Hepatocyte (in vitro differentiated cells): ENCODE data around the gene BBS9. TPM values are rescaled to one million over a fixed set of nuclear protein-coding genes. Genes with fewer than 3 reads are reported as not detected.

Experiments
- DNase-seq: peaks from one replicate; pipeline ENCODE4 v3.0.0-alpha.2; 2016; ENCODE audit warnings: low spot score
- H2AFZ ChIP-seq: fragments of 200-600 bp; sonication (generic); 2 replicates; pipeline ENCODE4 v1.6.0; 2016; ENCODE audit warnings: antibody characterized with exemption, mild to moderate bottlenecking
- H3K27ac ChIP-seq: fragments of 200-600 bp; sonication (generic); 2 replicates; pipeline ENCODE4 v1.5.1; 2016; ENCODE audit warnings: mild to moderate bottlenecking
- H3K27me3 ChIP-seq: fragments of 200-600 bp; sonication (generic); 2 replicates; pipeline ENCODE4 v1.6.1; 2016
- H3K36me3 ChIP-seq: fragments of 200-600 bp; sonication (generic); replicated peaks from 2 replicates; pipeline ENCODE4 v1.5.1; 2016; ENCODE audit warnings: low read depth; ENCODE audit not compliant: insufficient read depth
- H3K4me1 ChIP-seq: fragments of 200-600 bp; sonication (generic); 2 replicates; pipeline ENCODE4 v1.5.1; 2016; ENCODE audit warnings: mild to moderate bottlenecking, moderate library complexity; ENCODE audit not compliant: insufficient read depth
- H3K4me2 ChIP-seq: fragments of 200-600 bp; sonication (generic); 2 replicates; pipeline ENCODE4 v1.6.0; 2016
- H3K4me3 ChIP-seq: fragments of 200-600 bp; sonication (generic); 2 replicates; pipeline ENCODE4 v1.5.1; 2016; ENCODE audit warnings: mild to moderate bottlenecking
- H3K79me2 ChIP-seq: fragments of 200-600 bp; sonication (generic); 2 replicates; pipeline ENCODE4 v1.6.0; 2017; ENCODE audit warnings: mild to moderate bottlenecking
- H3K9me2 ChIP-seq: fragments of 200-600 bp; sonication (generic); replicated peaks from 2 replicates; pipeline ENCODE4 v1.6.0; 2017; ENCODE audit warnings: mild to moderate bottlenecking; ENCODE audit not compliant: insufficient read depth
- H3K9me3 ChIP-seq: fragments of 200-600 bp; sonication (generic); 2 replicates; pipeline ENCODE4 v1.5.1; 2016; ENCODE audit warnings: low read depth, mild to moderate bottlenecking
- H4K20me1 ChIP-seq: fragments of 200-600 bp; sonication (generic); 2 replicates; pipeline ENCODE4 v1.6.0; 2016; ENCODE audit warnings: mild to moderate bottlenecking; ENCODE audit not compliant: insufficient read depth, poor library complexity, severe bottlenecking
- EZH2 ChIP-seq: fragments of 200-600 bp; sonication (generic); IDR thresholded peaks from 2 replicates; pipeline ENCODE4 v1.6.1; 2016; ENCODE audit warnings: antibody characterized with exemption, mild to moderate bottlenecking, borderline replicate concordance
- EZH2phosphoT487 ChIP-seq: fragments of 200-600 bp; sonication (generic); IDR thresholded peaks from one replicate; pipeline ENCODE4 v1.6.1; 2018; ENCODE audit warnings: antibody characterized with exemption, mild to moderate bottlenecking, low read depth, moderate library complexity; ENCODE audit not compliant: unreplicated experiment, severe bottlenecking
- WGBS: methylation state at CpG from one replicate; pipeline ENCODE4 v1.1.6; 2016; ENCODE audit warnings: low lambda C conversion rate; ENCODE audit errors: missing lambda C conversion rate; 5-methylcytosine and 5-hydroxymethylcytosine counted together
- polyA plus RNA-seq: library from polyadenylated mRNA; unstranded; fragments of >200 nt; fragmentation: Nextera tagmentation; extraction: Ambion mirVana; gene quantifications from 2 replicates; pipeline ENCODE4 v1.2.1, GENCODE V29; 2016
- total RNA-seq: library from RNA; depleted of rRNA; stranded (reverse); fragments of >200 nt; gene quantifications from 2 replicates; pipeline ENCODE4 v1.2.3, GENCODE V29; 2014
- TF ChIP-seq, protein P1 (sequence below): fragments of 200-600 bp; sonication (generic); IDR thresholded peaks from 2 replicates; pipeline ENCODE4 v1.5.1; 2016; ENCODE audit warnings: antibody characterized with exemption, mild to moderate bottlenecking; ENCODE audit not compliant: poor library complexity

The BBS9 gene
- total and polyA plus RNA-seq, 2 experiments from 2014 or later: 10.1 to 12.3 TPM

DNA sequence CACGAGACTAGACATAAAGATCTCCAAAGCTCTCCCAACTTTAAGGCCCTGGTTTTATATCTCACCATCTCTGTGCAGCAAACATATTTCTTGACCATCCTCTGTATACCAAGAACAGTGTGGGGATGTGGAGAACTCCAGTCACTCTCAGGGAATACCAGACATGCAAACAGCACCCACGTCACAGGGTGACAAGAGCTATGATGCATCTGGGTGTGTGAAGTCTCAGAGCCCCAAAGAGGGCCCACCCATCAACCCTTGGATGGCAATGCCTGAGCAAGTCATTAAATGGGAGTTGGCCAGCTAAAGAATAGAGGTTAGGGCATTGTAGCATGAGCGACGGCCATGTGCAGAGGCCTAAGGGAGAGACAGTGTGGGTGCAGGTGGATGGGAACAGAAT, 402.5 kb downstream of the BBS9 start:
- Histone ChIP-seq H3K4me3 (no peak overlapping the region), H3K79me2 (no peaks in the 10 kb centered on the region), H3K9me3 (no peaks in the 10 kb centered on the region), H4K20me1 (no peaks in the 10 kb centered on the region), H3K9me2 (no peaks in the 10 kb centered on the region), H3K4me1 (peaks cover 14% of the 10 kb centered on the region), H3K4me2 (no peak overlapping the region), H2AFZ (no peak overlapping the region), H3K36me3 (no peaks in the 10 kb centered on the region), H3K27ac (no peak overlapping the region), H3K27me3 (no peaks in the 10 kb centered on the region)
- TF ChIP-seq, protein P1, sequence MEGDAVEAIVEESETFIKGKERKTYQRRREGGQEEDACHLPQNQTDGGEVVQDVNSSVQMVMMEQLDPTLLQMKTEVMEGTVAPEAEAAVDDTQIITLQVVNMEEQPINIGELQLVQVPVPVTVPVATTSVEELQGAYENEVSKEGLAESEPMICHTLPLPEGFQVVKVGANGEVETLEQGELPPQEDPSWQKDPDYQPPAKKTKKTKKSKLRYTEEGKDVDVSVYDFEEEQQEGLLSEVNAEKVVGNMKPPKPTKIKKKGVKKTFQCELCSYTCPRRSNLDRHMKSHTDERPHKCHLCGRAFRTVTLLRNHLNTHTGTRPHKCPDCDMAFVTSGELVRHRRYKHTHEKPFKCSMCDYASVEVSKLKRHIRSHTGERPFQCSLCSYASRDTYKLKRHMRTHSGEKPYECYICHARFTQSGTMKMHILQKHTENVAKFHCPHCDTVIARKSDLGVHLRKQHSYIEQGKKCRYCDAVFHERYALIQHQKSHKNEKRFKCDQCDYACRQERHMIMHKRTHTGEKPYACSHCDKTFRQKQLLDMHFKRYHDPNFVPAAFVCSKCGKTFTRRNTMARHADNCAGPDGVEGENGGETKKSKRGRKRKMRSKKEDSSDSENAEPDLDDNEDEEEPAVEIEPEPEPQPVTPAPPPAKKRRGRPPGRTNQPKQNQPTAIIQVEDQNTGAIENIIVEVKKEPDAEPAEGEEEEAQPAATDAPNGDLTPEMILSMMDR: no peak
- TF ChIP-seq EZH2 (no peak), EZH2phosphoT487 (no peak)
- WGBS: 97% methylated on average over 4 of the region's 4 CpGs
- DNase-seq: no peak

DNA sequence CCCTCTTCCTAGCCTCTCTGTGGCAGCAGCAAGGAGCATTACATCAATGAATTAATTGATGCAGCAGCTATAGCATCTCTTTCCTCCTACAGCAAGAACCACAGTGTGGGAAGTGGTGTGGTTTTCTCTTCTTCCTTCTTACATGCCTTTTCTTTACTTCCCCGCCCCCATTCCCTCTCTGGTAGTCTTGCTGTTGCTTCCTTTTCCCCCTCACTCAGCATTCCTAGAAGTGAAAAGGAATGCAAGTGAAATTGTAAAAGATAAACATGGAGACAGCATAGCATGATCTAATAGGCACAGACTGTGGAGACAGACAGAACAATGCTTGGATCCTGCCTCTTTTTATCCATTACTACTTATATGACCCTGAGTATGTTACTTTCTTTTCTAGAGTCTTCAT, 405.5 kb downstream of the BBS9 start:
- Histone ChIP-seq H3K27me3 (no peaks in the 10 kb centered on the region), H3K27ac (no peak overlapping the region), H3K36me3 (no peaks in the 10 kb centered on the region), H3K4me2 (peak overlapping the region; percentile 41), H3K4me3 (no peak overlapping the region), H3K9me3 (no peaks in the 10 kb centered on the region), H3K9me2 (no peaks in the 10 kb centered on the region), H3K79me2 (no peaks in the 10 kb centered on the region), H2AFZ (no peak overlapping the region), H4K20me1 (no peaks in the 10 kb centered on the region), H3K4me1 (peaks cover 14% of the 10 kb centered on the region)
- DNase-seq: peak; percentile 16
- 68% methylated on average over 1 of the region's 1 CpG for WGBS
- TF ChIP-seq, protein P1: no peak
- TF ChIP-seq EZH2phosphoT487 (no peak), EZH2 (no peak)

DNA sequence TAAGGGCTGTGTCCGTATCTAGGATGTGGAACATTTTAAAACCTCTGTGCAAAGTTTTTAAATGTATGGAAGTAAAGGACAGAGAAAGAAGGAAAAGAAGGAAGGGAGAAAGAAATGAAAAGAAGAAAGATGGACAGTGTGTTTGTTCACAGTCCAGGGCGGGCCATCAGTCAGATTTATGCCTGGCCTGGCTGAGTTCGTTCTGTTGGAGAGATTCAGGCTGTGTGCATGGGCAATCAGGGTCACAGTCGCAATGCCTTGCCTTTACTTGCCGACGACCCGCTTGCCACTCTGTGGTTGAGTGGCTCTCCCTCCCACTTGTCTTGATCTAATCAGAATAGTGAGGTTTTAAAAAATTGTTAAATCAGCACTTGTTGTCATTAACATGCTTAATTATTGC, 406.6 kb downstream of the BBS9 start:
- Histone ChIP-seq H4K20me1 (no peaks in the 10 kb centered on the region), H2AFZ (no peak overlapping the region), H3K9me2 (no peaks in the 10 kb centered on the region), H3K4me1 (peaks cover 14% of the 10 kb centered on the region), H3K4me3 (no peak overlapping the region), H3K9me3 (no peaks in the 10 kb centered on the region), H3K27ac (no peak overlapping the region), H3K27me3 (no peaks in the 10 kb centered on the region), H3K4me2 (no peak overlapping the region), H3K36me3 (no peaks in the 10 kb centered on the region), H3K79me2 (no peaks in the 10 kb centered on the region)
- no peak for TF ChIP-seq EZH2phosphoT487
- TF ChIP-seq, protein P1: no peak
- TF ChIP-seq EZH2: no peak
- WGBS: 88% methylated on average over 7 of the region's 7 CpGs
- DNase-seq: no peak
